DOHH2 (cell line): Measurements from ENCODE around the gene PKN3.

Experiments used
- CTCF ChIP-seq: fragments of 200-600 bp; sonication (generic); IDR thresholded peaks from one replicate; pipeline ENCODE4 v1.5.1; 2014; ENCODE audit warnings: antibody characterized with exemption, mild to moderate bottlenecking, low read depth, low read length; ENCODE audit not compliant: poor library complexity, severe bottlenecking
- EZH2phosphoT487 ChIP-seq: fragments of 200-600 bp; sonication (generic); IDR thresholded peaks from 2 replicates; pipeline ENCODE4 v1.6.1; 2017; ENCODE audit warnings: borderline replicate concordance, mild to moderate bottlenecking, antibody characterized with exemption, low read length, moderate library complexity, mixed read lengths

- TF ChIP-seq CTCF: no peak
- TF ChIP-seq EZH2phosphoT487: no peak
Observed at GRCh38 chr9:128762671-128763449, 60.6 kb downstream of the PKN3 start.
